ENCODE data around the gene RASA3. TPM values are rescaled to one million over a fixed set of nuclear protein-coding genes. Genes with fewer than 3 reads are reported as not detected.

RASA3 gene
- total RNA-seq, 2 donors from 2014 or later = 8.6 to 12.5 TPM

DNA sequence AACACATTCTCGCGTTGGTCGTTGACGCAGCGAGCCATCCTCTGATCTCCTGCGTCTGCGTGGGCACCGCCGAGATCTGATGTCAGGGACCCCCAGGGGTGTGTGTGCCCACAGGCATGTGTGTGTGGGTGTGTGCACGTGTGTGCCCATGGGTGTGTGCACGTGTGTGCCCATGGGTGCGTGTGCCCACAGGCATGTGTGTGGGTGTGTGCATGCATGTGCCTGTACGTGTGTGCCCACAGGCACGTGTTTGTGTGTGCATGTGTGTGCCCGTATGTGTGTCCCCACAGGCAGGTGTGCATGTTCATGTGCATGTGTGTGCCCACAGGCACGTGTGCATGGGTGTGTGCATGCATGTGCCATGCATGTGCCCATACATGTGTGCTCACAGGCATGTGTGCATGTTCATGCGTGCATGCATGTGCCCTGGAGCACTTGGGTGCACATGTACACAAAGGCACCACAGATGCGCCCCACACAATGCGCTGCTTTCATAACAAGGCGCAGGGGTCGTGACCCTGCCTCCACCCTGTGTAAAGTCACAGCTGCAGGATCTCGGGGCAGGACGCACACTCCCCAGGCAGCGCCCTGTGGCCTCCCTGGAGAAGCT lies 77.5 kb downstream of the RASA3 start:
- no peaks in the 10 kb centered on the region for H3K9me3 ChIP-seq
- WGBS = 92% methylated on average over 24 of the region's 24 CpGs
- TF ChIP-seq POLR2AphosphoS5 (IDR thresholded peaks at IDR 0.05) (no peak), POLR2A (IDR thresholded peaks at IDR 0.05) (no peak)
- TF ChIP-seq, protein P1, sequence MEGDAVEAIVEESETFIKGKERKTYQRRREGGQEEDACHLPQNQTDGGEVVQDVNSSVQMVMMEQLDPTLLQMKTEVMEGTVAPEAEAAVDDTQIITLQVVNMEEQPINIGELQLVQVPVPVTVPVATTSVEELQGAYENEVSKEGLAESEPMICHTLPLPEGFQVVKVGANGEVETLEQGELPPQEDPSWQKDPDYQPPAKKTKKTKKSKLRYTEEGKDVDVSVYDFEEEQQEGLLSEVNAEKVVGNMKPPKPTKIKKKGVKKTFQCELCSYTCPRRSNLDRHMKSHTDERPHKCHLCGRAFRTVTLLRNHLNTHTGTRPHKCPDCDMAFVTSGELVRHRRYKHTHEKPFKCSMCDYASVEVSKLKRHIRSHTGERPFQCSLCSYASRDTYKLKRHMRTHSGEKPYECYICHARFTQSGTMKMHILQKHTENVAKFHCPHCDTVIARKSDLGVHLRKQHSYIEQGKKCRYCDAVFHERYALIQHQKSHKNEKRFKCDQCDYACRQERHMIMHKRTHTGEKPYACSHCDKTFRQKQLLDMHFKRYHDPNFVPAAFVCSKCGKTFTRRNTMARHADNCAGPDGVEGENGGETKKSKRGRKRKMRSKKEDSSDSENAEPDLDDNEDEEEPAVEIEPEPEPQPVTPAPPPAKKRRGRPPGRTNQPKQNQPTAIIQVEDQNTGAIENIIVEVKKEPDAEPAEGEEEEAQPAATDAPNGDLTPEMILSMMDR (IDR thresholded peaks at IDR 0.05) = no peak
- H3K36me3 ChIP-seq = no peaks in the 10 kb centered on the region
- DNase-seq (ENCODE audit: low spot score) = no peak
- no peak overlapping the region for H3K27ac ChIP-seq
- intact Hi-C loops (cut with DNase I) = no loop called here
- H3K4me1 ChIP-seq (replicated peaks) = no peaks in the 10 kb centered on the region
- H3K4me3 ChIP-seq = no peak overlapping the region
- no peaks in the 10 kb centered on the region for H3K27me3 ChIP-seq (replicated peaks; ENCODE audit: insufficient read depth)

DNA sequence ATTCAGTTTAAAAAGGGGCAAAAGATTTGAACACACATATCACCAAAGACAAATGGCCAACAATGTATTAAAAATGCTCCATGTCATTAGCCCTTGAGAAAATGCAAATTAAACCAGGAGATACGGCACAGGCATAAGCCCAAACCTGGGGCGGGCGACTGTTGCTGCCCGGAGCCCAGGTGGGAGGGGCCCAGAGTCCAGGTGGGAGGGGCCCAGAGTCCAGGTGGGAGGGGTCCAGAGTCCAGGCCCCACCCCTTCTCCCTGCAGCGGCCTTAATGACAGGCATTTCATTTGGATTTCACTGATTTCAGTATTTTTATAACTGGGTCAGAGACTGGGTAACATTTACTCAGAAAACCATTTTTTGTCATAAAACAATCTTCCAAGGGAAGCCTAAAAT lies 78.2 kb downstream of the RASA3 start:
- TF ChIP-seq, protein P1 (IDR thresholded peaks at IDR 0.05) = no peak
- no peak for TF ChIP-seq POLR2A (IDR thresholded peaks at IDR 0.05)
- TF ChIP-seq POLR2AphosphoS5 (IDR thresholded peaks at IDR 0.05) = no peak

DNA sequence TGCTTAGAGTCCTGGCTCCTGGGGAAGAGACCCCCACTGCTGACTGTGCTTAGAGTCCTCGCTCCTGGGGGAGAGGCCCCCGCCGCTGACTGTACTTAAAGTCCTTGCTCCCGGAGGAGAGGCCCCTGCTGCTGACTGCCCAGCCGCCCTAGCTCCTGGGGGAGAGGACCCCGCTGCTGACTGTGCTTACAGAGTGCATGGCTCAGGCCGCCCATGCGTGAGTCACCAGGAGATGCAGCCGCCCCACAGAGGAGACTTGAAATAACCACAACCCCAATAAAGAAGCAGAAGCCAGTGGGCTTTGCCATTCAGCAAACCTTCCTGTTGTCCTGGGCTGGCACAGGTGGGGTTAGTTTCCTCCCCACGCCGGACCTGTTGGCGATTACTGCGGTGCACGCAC lies 79.4 kb downstream of the RASA3 start:
- no peaks in the 10 kb centered on the region for H3K9me3 ChIP-seq
- WGBS = 80% methylated on average over 14 of the region's 14 CpGs

More for the DNA sequence above, 78.2 kb downstream of the RASA3 start:
- intact Hi-C loops (cut with DNase I) = no loop called here
- no peak for DNase-seq (ENCODE audit: low spot score)
- H3K4me3 ChIP-seq = no peak overlapping the region
- no peaks in the 10 kb centered on the region for H3K9me3 ChIP-seq
- no peaks in the 10 kb centered on the region for H3K36me3 ChIP-seq
- no peak overlapping the region for H3K27ac ChIP-seq
- H3K27me3 ChIP-seq (replicated peaks; ENCODE audit: insufficient read depth) = no peaks in the 10 kb centered on the region
- no peaks in the 10 kb centered on the region for H3K4me1 ChIP-seq (replicated peaks)
- 69% methylated on average over 5 of the region's 5 CpGs for WGBS

DNA sequence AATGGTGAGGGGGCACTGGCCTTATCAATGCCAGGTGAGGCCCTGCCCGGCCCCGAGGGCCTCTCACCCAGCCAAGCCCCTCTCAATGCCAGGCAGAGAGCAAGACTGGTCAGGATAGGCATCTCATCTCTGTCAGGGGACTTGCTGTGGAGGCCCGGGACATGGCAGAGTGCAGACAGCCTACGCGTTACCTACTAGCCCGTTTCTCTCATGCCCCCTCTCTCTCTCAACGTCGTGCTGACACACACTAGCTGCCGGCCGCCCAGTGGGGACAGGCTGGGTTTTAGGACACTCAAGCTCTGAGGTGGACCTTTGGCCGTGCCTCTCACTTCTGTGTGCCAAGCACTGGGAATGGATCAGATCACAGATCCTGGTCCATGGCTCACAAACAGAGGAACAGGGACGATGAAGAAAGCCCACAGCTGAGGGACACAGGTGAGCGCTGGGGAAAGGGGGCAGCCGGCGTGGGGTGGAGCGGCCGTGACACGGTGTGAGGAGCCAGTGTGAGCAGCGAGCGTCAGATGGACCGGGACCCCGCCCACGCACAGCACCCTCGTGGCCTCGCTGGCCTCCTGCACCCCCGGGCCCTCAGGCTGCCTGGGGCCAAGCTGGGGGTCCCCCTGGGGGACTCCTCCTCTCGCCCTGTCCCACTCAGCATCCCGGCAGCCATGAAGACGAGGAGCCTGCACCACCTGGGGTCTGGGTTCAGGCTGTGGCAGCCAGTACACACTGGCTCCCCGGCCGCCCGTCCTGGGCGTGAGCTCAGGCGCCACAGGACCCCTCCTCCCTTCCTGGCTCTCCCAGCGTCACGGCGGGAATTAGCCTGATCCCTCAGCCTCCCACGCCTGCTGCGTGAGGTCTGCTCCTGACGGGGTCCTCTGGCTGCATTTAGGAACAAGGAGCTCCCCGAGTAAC lies 81.6 kb downstream of the RASA3 start:
- 93% methylated on average over 40 of the region's 41 CpGs for WGBS
- TF ChIP-seq POLR2A (IDR thresholded peaks at IDR 0.05) (no peak), POLR2AphosphoS5 (IDR thresholded peaks at IDR 0.05) (no peak)
- TF ChIP-seq, protein P1 (IDR thresholded peaks at IDR 0.05) = no peak
- DNase-seq (ENCODE audit: low spot score) = no peak
- Histone ChIP-seq H3K4me1 (replicated peaks) (no peaks in the 10 kb centered on the region), H3K4me3 (no peak overlapping the region), H3K27ac (no peak overlapping the region), H3K9me3 (no peaks in the 10 kb centered on the region), H3K36me3 (no peaks in the 10 kb centered on the region), H3K27me3 (replicated peaks; ENCODE audit: insufficient read depth) (no peaks in the 10 kb centered on the region)
- intact Hi-C loops (cut with DNase I) = no loop called here

More for the DNA sequence above, 79.4 kb downstream of the RASA3 start:
- no peaks in the 10 kb centered on the region for H3K4me1 ChIP-seq (replicated peaks)
- H3K27me3 ChIP-seq (replicated peaks; ENCODE audit: insufficient read depth) = no peaks in the 10 kb centered on the region
- TF ChIP-seq POLR2A (IDR thresholded peaks at IDR 0.05) (no peak), POLR2AphosphoS5 (IDR thresholded peaks at IDR 0.05) (no peak)
- TF ChIP-seq, protein P1 (IDR thresholded peaks at IDR 0.05) = no peak
- intact Hi-C loops (cut with DNase I) = no loop called here
- no peaks in the 10 kb centered on the region for H3K36me3 ChIP-seq
- no peak overlapping the region for H3K27ac ChIP-seq
- no peak overlapping the region for H3K4me3 ChIP-seq
- no peak for DNase-seq (ENCODE audit: low spot score)
